ENCODE data around the gene SELENOW. TPM values are rescaled to one million over a fixed set of nuclear protein-coding genes. Genes with fewer than 3 reads are reported as not detected.

Gene SELENOW
- total and polyA plus RNA-seq, 2 of the 4 experiments (the other 2 are of a cell fraction), result 61.3 to 217 TPM

- no peak overlapping the region for H2AK9ac ChIP-seq (replicated peaks; ENCODE audit: low read depth, low read length, poor library complexity)
- H2BK5ac ChIP-seq (ENCODE audit: low read depth, low read length, poor library complexity, severe bottlenecking), result no peak overlapping the region
- no peak overlapping the region for H3K23ac ChIP-seq (ENCODE audit: low read depth, low read length)
- no peak overlapping the region for H2BK20ac ChIP-seq (ENCODE audit: low read depth, low read length)
- H4K5ac ChIP-seq (ENCODE audit: low read depth, low read length), result no peak overlapping the region
- no peaks in the 10 kb centered on the region for H3K9me3 ChIP-seq (ENCODE audit: control insufficient read depth, insufficient read depth, low read length)
- H2BK15ac ChIP-seq (ENCODE audit: low read depth, low read length), result no peak overlapping the region
- no peak overlapping the region for H3K18ac ChIP-seq (ENCODE audit: low read depth, low read length)
- H3K14ac ChIP-seq (replicated peaks; ENCODE audit: low read depth, low read length), result no peak overlapping the region; the same call in 1 of the 2 replicates
- BruUV-seq (replicated peaks), result no TSS peak
- H3K27me3 ChIP-seq (ENCODE audit: control insufficient read depth, insufficient read depth, low read length), result no peaks in the 10 kb centered on the region
- no peak overlapping the region for H3K4me3 ChIP-seq (ENCODE audit: insufficient read depth, low read depth, low read length)
- in situ Hi-C loops (cut with MboI; ENCODE audit: low sequenced_read_pairs), result loop anchor here (10.0 kb wide), 1 partner anchor 345 kb away; no protein-coding TSS in a partner anchor
- TF ChIP-seq POLR2A (IDR thresholded peaks at IDR 0.05; ENCODE audit: low read depth, low read length), result no peak
- TF ChIP-seq, protein P1, sequence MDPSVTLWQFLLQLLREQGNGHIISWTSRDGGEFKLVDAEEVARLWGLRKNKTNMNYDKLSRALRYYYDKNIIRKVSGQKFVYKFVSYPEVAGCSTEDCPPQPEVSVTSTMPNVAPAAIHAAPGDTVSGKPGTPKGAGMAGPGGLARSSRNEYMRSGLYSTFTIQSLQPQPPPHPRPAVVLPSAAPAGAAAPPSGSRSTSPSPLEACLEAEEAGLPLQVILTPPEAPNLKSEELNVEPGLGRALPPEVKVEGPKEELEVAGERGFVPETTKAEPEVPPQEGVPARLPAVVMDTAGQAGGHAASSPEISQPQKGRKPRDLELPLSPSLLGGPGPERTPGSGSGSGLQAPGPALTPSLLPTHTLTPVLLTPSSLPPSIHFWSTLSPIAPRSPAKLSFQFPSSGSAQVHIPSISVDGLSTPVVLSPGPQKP (IDR thresholded peaks at IDR 0.05; ENCODE audit: borderline replicate concordance, low read depth, low read length), result no peak
- no peak for TF ChIP-seq MAFK (IDR thresholded peaks at IDR 0.05; ENCODE audit: low read depth, low read length)
- TF ChIP-seq RAD21 (IDR thresholded peaks at IDR 0.05; ENCODE audit: low read length), result no peak
- no peak for TF ChIP-seq RCOR1 (IDR thresholded peaks at IDR 0.05; ENCODE audit: insufficient replicate concordance, low read length)
- no peak for TF ChIP-seq BHLHE40 (IDR thresholded peaks at IDR 0.05; ENCODE audit: low read depth, low read length)
- H3K79me1 ChIP-seq (ENCODE audit: low read depth in 1 of 2, low read length in 2 of 2), result peaks cover 26 to 44% of the 10 kb centered on the region in 2 experiments
- intact Hi-C loops (cut with micrococcal nuclease), result no loop called here
- dilution Hi-C loops (cut with HindIII; ENCODE audit: low sequenced_read_pairs, unreplicated experiment), result no loop called here
- ATAC-seq (ENCODE audit: low read depth) (no peak), DNase-seq (no peak)
- no peak overlapping the region for H3K27ac ChIP-seq (ENCODE audit: insufficient read depth, low read length)
- H2AFZ ChIP-seq (replicated peaks; ENCODE audit: low read length, poor library complexity), result no peak overlapping the region
- H3K9me1 ChIP-seq (ENCODE audit: insufficient read depth, low read length), result peaks cover 14% of the 10 kb centered on the region
- H3K36me3 ChIP-seq (ENCODE audit: control insufficient read depth, insufficient read depth, low read length), result peaks cover 35% of the 10 kb centered on the region
- H3K4ac ChIP-seq (ENCODE audit: low read depth, low read length), result no peak overlapping the region
- ChIA-PET POLR2A (ENCODE audit: unreplicated experiment) (no interaction called here), CTCF (interaction anchor here (0.6 kb wide), 1 partner anchor 68 kb away, joined by 5 read pairs; no protein-coding TSS in a partner anchor)
- H3K4me2 ChIP-seq (ENCODE audit: low read depth, low read length), result peak overlapping the region; percentile 100; the same call in 1 of the 2 replicates
- H3K4me1 ChIP-seq (ENCODE audit: control insufficient read depth, insufficient read depth, low read length), result peaks cover 2% of the 10 kb centered on the region; the same call in 1 of the 2 replicates
- no peak overlapping the region for H3K9ac ChIP-seq (ENCODE audit: low read depth, low read length)
- whole genome bisulfite sequencing, 2 experiments (ENCODE audit: extremely low coverage in 2 of 2, insufficient read length in 1 of 2), result 93% methylated on average over 2 of the region's 9 CpGs; no CpG with 5 or more reads in 1 of the 2 experiments
- no peak overlapping the region for H4K91ac ChIP-seq (ENCODE audit: insufficient read depth, low read depth, low read length)
- H2BK120ac ChIP-seq (ENCODE audit: low read depth, low read length), result no peak overlapping the region
- H3K56ac ChIP-seq (ENCODE audit: extremely low read depth, insufficient read depth, low read length), result no peak overlapping the region
- no peak overlapping the region for H4K8ac ChIP-seq (ENCODE audit: low read depth in 2 of 2, low read length in 2 of 2)
- H4K20me1 ChIP-seq (ENCODE audit: insufficient read depth, low read length), result peaks cover 30% of the 10 kb centered on the region; the same call in 1 of the 2 replicates
- H2AK5ac ChIP-seq (ENCODE audit: low read depth, low read length), result no peak overlapping the region
These were observed 1.7 kb downstream of the SELENOW start for GRCh38 chr19:47780215-47780551.

Measured in IMR-90 (cell line).